Adrenal gland (tissue), 12 donors: ENCODE measurements around the gene ATXN7L1. TPM values are rescaled to one million over a fixed set of nuclear protein-coding genes. Genes with fewer than 3 reads are reported as not detected.

Experiments
- DNase-seq, 7 donors: peaks; one replicate each; pipeline ENCODE4 v3.0.0-alpha.2; 2019 to 2020
- H3K27ac ChIP-seq, 5 donors: fragments of 200-600 bp; sonication (generic) in 4 of 5; 1 replicate in 3 of 5; 2 replicates in 2 of 5; pipeline versions ENCODE4 v1.5.1 to v1.8.0; 2016 to 2020; ENCODE audit warnings: mild to moderate bottlenecking in 1 of 5
- H3K27me3 ChIP-seq: fragments of 200-600 bp; 2 replicates; pipeline ENCODE4 v1.8.0; 2021
- H3K36me3 ChIP-seq, 2 donors: fragments of 200-600 bp; replicated peaks in 1 of 2; 1 replicate in 1 of 2; 2 replicates in 1 of 2; pipeline versions ENCODE4 v1.5.1 to v1.8.0; 2018 to 2022
- H3K4me1 ChIP-seq, 2 donors: fragments of 200-600 bp; replicated peaks in 1 of 2; 1 replicate in 1 of 2; 2 replicates in 1 of 2; pipeline versions ENCODE4 v1.5.1 to v1.8.0; 2018 to 2021
- H3K4me3 ChIP-seq, 4 donors: fragments of 200-600 bp; sonication (generic) in 3 of 4; one replicate each; pipeline ENCODE4 v1.5.1; 2016 to 2018
- H3K9me3 ChIP-seq, 3 donors: fragments of 200-600 bp; sonication (generic) in 1 of 3; replicated peaks in 1 of 3; 1 replicate in 2 of 3; 2 replicates in 1 of 3; pipeline versions ENCODE4 v1.5.1 to v1.8.0; 2016 to 2021
- CTCF ChIP-seq, 6 experiments: fragments of 450-650 bp in 4 of 6; fragments of 200-600 bp in 2 of 6; sonication (generic) in 1 of 6; IDR thresholded peaks; 1 replicate in 5 of 6; 2 replicates in 1 of 6; pipeline versions ENCODE4 v1.5.1 to v1.8.0; 2016 to 2021; ENCODE audit warnings: antibody characterized with exemption in 6 of 6, mild to moderate bottlenecking in 2 of 6, moderate library complexity in 1 of 6
- POLR2A ChIP-seq, 2 donors: fragments of 450-650 bp; IDR thresholded peaks; one replicate each; pipeline ENCODE4 v1.6.1; 2017; ENCODE audit warnings: antibody characterized with exemption in 2 of 2, mild to moderate bottlenecking in 2 of 2, moderate library complexity in 1 of 2
- WGBS, 4 donors: extraction: QIAGEN DNeasy Blood & Tissue Kit in 2 of 4; methylation state at CpG; one replicate each; pipeline versions ENCODE4 v1.1.5 to v1.1.7; 2013 to 2017; 5-methylcytosine and 5-hydroxymethylcytosine counted together
- intact Hi-C, 2 donors: fragments of 100-400 bp; cut with DNase I; formaldehyde crosslinking; loops; one replicate each; pipeline versions ENCODE4 v1.14.1 to v1.15.0; 2022 to 2023
- polyA plus RNA-seq, 3 donors: library from polyadenylated mRNA; stranded (reverse); fragments of 200-250 nt in 2 of 3; fragments of 350-450 nt in 1 of 3; fragmentation: Illumina TruSeq in 1 of 3; extraction: RNeasy Lipid Tissue Mini Kit (QIAGEN cat#74804) in 1 of 3; gene quantifications; one replicate each; pipeline ENCODE4 v1.2.3, GENCODE V29; 2013 to 2014
- total RNA-seq, 9 donors: library from RNA; depleted of rRNA in 4 of 9; stranded (reverse); fragments of >200 nt in 4 of 9; fragments of 120-200 nt in 1 of 9; fragmentation: NEBNext Ultra II Directional in 1 of 9; extraction: Animal tissue kit (Norgen Biotek cat#: 25700) in 1 of 9; gene quantifications; one replicate each; pipeline versions ENCODE4 v1.1.0 to v1.2.4, GENCODE V29; 2013 to 2023
- donor health status: healthy with polysubstance abuse.
- donor health status: Bipolar disorder and iron deficiency.
- donor health status: DM: yes; HTN: yes; CAD: no.
- donor health status: DM: no; HTN: no; CAD: no.
- donor health status: DM: no; HTN: no; CAD: no.
- donor health status: DM: yes; HTN: yes; CAD: no.

ATXN7L1 gene
- total and polyA plus RNA-seq, 12 donors, result 3.6 to 24.6 (median 9.0) TPM

GRCh38 chr7:105861224-105861623, 15.2 kb downstream of the ATXN7L1 start:
- no peak for DNase-seq
- no peak overlapping the region for H3K4me3 ChIP-seq
- no peak overlapping the region for H3K27ac ChIP-seq
- 83 to 87% (median 84%) methylated on average over 5 of the region's 5 CpGs for WGBS, 4 donors
- no peaks in the 10 kb centered on the region for H3K9me3 ChIP-seq
- intact Hi-C loops, result no loop called here
- no peaks in the 10 kb centered on the region for H3K36me3 ChIP-seq
- TF ChIP-seq CTCF (IDR thresholded peaks at IDR 0.05), result no peak
- TF ChIP-seq POLR2A (IDR thresholded peaks at IDR 0.05), result no peak
- H3K4me1 ChIP-seq, result no peaks in the 10 kb centered on the region
- H3K27me3 ChIP-seq, result no peaks in the 10 kb centered on the region

- H3K27me3 ChIP-seq, result no peaks in the 10 kb centered on the region
- no peaks in the 10 kb centered on the region for H3K9me3 ChIP-seq
- TF ChIP-seq POLR2A (IDR thresholded peaks at IDR 0.05) (no peak), CTCF (IDR thresholded peaks at IDR 0.05) (no peak)
- H3K4me1 ChIP-seq, result no peaks in the 10 kb centered on the region
- no peak for DNase-seq
- no peaks in the 10 kb centered on the region for H3K36me3 ChIP-seq
- WGBS, 4 donors, result 96 to 99% (median 96%) methylated on average over 8 of the region's 8 CpGs
- intact Hi-C loops, result no loop called here
- H3K27ac ChIP-seq, result no peak overlapping the region
- H3K4me3 ChIP-seq, result no peak overlapping the region
Observed at GRCh38 chr7:105860793-105861192, 15.6 kb downstream of the ATXN7L1 start.

GRCh38 chr7:105857009-105857952, 19.1 kb downstream of the ATXN7L1 start:
- WGBS, 4 donors, result 85 to 91% (median 88%) methylated on average over 2 of the region's 2 CpGs
- no peak overlapping the region for H3K4me3 ChIP-seq
- no peaks in the 10 kb centered on the region for H3K9me3 ChIP-seq
- no peak for TF ChIP-seq POLR2A (IDR thresholded peaks at IDR 0.05)
- TF ChIP-seq CTCF (IDR thresholded peaks at IDR 0.05), result no peak
- H3K4me1 ChIP-seq, result no peaks in the 10 kb centered on the region
- H3K27ac ChIP-seq, result no peak overlapping the region
- intact Hi-C loops, result no loop called here
- no peaks in the 10 kb centered on the region for H3K36me3 ChIP-seq
- DNase-seq, result no peak
- no peaks in the 10 kb centered on the region for H3K27me3 ChIP-seq

GRCh38 chr7:105854498-105854897, 21.9 kb downstream of the ATXN7L1 start:
- DNase-seq, result no peak
- Histone ChIP-seq H3K4me3 (no peak overlapping the region), H3K4me1 (no peaks in the 10 kb centered on the region), H3K27me3 (no peaks in the 10 kb centered on the region), H3K27ac (no peak overlapping the region), H3K9me3 (no peaks in the 10 kb centered on the region), H3K36me3 (no peaks in the 10 kb centered on the region)
- intact Hi-C loops, result no loop called here
- TF ChIP-seq POLR2A (IDR thresholded peaks at IDR 0.05) (no peak), CTCF (IDR thresholded peaks at IDR 0.05) (no peak)
